ENCODE data around the gene HDAC6.

- TF ChIP-seq YY1 (IDR thresholded peaks at IDR 0.05; ENCODE audit: insufficient read depth, insufficient read length) = no peak
- no peak for TF ChIP-seq ZNF274 (IDR thresholded peaks at IDR 0.05; ENCODE audit: low read depth, low read length)
- no peak for TF ChIP-seq SUZ12 (IDR thresholded peaks at IDR 0.05; ENCODE audit: extremely low read depth, insufficient read depth, insufficient read length)
Observed at GRCh38 chrX:48792219-48792618, 9.6 kb upstream of the HDAC6 start.

Measured in NT2/D1 (cell line).